Mammary epithelial cell (primary cell): Measurements from ENCODE around the gene NEB.

Source experiments
- EZH2 ChIP-seq: IDR thresholded peaks from 2 replicates; pipeline ENCODE4 v1.6.1; 2012; ENCODE audit warnings: low read length, inconsistent platforms, borderline replicate concordance
- TF ChIP-seq, protein P1 (sequence below), 2 donors: IDR thresholded peaks in 1 of 2; conservative IDR thresholded peaks in 1 of 2; 2 replicates each; pipeline ENCODE4 v1.5.1; 2011 to 2012; ENCODE audit warnings: inconsistent platforms in 2 of 2, low read length in 2 of 2, mild to moderate bottlenecking in 2 of 2, control low read depth in 1 of 2, low read depth in 1 of 2; ENCODE audit not compliant: insufficient read depth in 1 of 2; ENCODE audit errors: extremely low read depth in 1 of 2

DNA sequence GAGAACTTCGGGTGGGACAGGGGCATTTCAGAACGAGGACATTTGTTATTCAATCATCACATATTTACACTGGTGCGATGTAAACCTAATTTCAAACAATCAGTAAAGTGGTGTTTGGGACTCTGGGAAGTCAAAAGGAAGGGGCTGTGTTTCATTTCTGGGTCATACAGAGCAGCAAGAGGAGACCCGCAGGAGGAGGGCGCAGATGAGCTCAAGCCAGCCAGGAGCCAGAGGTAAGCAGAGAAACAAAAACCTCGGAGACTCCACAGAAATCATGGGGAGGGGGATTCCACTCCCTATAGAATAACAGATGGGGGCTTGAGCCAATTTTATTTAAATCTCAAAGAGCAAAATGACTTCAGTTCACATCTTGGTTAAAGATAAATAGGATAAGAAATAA is 55.4 kb downstream of the NEB start:
- TF ChIP-seq, protein P1, sequence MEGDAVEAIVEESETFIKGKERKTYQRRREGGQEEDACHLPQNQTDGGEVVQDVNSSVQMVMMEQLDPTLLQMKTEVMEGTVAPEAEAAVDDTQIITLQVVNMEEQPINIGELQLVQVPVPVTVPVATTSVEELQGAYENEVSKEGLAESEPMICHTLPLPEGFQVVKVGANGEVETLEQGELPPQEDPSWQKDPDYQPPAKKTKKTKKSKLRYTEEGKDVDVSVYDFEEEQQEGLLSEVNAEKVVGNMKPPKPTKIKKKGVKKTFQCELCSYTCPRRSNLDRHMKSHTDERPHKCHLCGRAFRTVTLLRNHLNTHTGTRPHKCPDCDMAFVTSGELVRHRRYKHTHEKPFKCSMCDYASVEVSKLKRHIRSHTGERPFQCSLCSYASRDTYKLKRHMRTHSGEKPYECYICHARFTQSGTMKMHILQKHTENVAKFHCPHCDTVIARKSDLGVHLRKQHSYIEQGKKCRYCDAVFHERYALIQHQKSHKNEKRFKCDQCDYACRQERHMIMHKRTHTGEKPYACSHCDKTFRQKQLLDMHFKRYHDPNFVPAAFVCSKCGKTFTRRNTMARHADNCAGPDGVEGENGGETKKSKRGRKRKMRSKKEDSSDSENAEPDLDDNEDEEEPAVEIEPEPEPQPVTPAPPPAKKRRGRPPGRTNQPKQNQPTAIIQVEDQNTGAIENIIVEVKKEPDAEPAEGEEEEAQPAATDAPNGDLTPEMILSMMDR (conservative IDR thresholded peaks at IDR 0.05 in 1 of 2, IDR thresholded peaks at IDR 0.05 in 1 of 2; ENCODE audit: extremely low read depth in 1 of 2, insufficient read depth in 1 of 2, low read depth in 1 of 2, low read length in 2 of 2), result no peak
- TF ChIP-seq EZH2, result no peak
